ENCODE measurements around the gene GSTM1.
A peak's percentile ranks its signal among the peaks of the same experiment; 100 is the strongest.

The GSTM1 gene

GRCh38 chr1:109650609-109651008 lies 37.0 kb upstream of the GSTM1 start:
- H3K4me1 ChIP-seq (ENCODE audit: control insufficient read depth, insufficient read depth, low read length), result peaks cover 3% of the 10 kb centered on the region; the same call in 1 of the 2 replicates
- no peaks in the 10 kb centered on the region for H3K9me3 ChIP-seq (ENCODE audit: control insufficient read depth, insufficient read depth, low read depth, low read length)
- H3K27me3 ChIP-seq (ENCODE audit: control insufficient read depth, insufficient read depth, low read length), result peaks cover 24% of the 10 kb centered on the region
- H3K27ac ChIP-seq (ENCODE audit: low read depth, low read length), result no peak overlapping the region
- H3K9ac ChIP-seq (ENCODE audit: low read length), result no peak overlapping the region
- H3K4me3 ChIP-seq (ENCODE audit: low read depth, low read length), result no peak overlapping the region
- no peaks in the 10 kb centered on the region for H3K36me3 ChIP-seq (ENCODE audit: control insufficient read depth, insufficient read depth, low read length)

GRCh38 chr1:109652402-109652801 lies 35.2 kb upstream of the GSTM1 start:
- no peaks in the 10 kb centered on the region for H3K36me3 ChIP-seq (ENCODE audit: control insufficient read depth, insufficient read depth, low read length)
- no peaks in the 10 kb centered on the region for H3K9me3 ChIP-seq (ENCODE audit: control insufficient read depth, insufficient read depth, low read depth, low read length)

GRCh38 chr1:109653306-109653705 lies 34.3 kb upstream of the GSTM1 start:
- Histone ChIP-seq H3K4me1 (ENCODE audit: control insufficient read depth, insufficient read depth, low read length) (peaks cover 3% of the 10 kb centered on the region; the same call in 1 of the 2 replicates), H3K9ac (ENCODE audit: low read length) (no peak overlapping the region), H3K9me3 (ENCODE audit: control insufficient read depth, insufficient read depth, low read depth, low read length) (no peaks in the 10 kb centered on the region), H3K27me3 (ENCODE audit: control insufficient read depth, insufficient read depth, low read length) (peaks cover 24% of the 10 kb centered on the region), H3K36me3 (ENCODE audit: control insufficient read depth, insufficient read depth, low read length) (no peaks in the 10 kb centered on the region), H3K27ac (ENCODE audit: low read depth, low read length) (no peak overlapping the region), H3K4me3 (ENCODE audit: low read depth, low read length) (no peak overlapping the region)

More at GRCh38 chr1:109652402-109652801, 35.2 kb upstream of the GSTM1 start:
- Histone ChIP-seq H3K4me3 (ENCODE audit: low read depth, low read length) (no peak overlapping the region), H3K27me3 (ENCODE audit: control insufficient read depth, insufficient read depth, low read length) (peaks cover 24% of the 10 kb centered on the region), H3K27ac (ENCODE audit: low read depth, low read length) (no peak overlapping the region), H3K9ac (ENCODE audit: low read length) (no peak overlapping the region), H3K4me1 (ENCODE audit: control insufficient read depth, insufficient read depth, low read length) (peaks cover 3% of the 10 kb centered on the region; the same call in 1 of the 2 replicates)

GRCh38 chr1:109654519-109654918 lies 33.1 kb upstream of the GSTM1 start:
- H3K9ac ChIP-seq (ENCODE audit: low read length), result no peak overlapping the region
- H3K9me3 ChIP-seq (ENCODE audit: control insufficient read depth, insufficient read depth, low read depth, low read length), result no peaks in the 10 kb centered on the region
- peaks cover 24% of the 10 kb centered on the region for H3K27me3 ChIP-seq (ENCODE audit: control insufficient read depth, insufficient read depth, low read length)
- peaks cover 3% of the 10 kb centered on the region; the same call in 1 of the 2 replicates for H3K4me1 ChIP-seq (ENCODE audit: control insufficient read depth, insufficient read depth, low read length)
- H3K27ac ChIP-seq (ENCODE audit: low read depth, low read length), result no peak overlapping the region
- peaks cover 4% of the 10 kb centered on the region; the same call in 1 of the 2 replicates for H3K36me3 ChIP-seq (ENCODE audit: control insufficient read depth, insufficient read depth, low read length)
- no peak overlapping the region for H3K4me3 ChIP-seq (ENCODE audit: low read depth, low read length)

GRCh38 chr1:109655615-109656519 lies 31.8 kb upstream of the GSTM1 start, which contains the start of gene GSTM4:
TSS of gene GSTM4 (plus strand) at chr1:109656099. CDS start at chr1:109656390, 291 bp downstream.
- peak within 1 kb of the TSS; percentile 96 for H3K4me3 ChIP-seq (ENCODE audit: low read depth, low read length)
- H3K36me3 ChIP-seq (ENCODE audit: control insufficient read depth, insufficient read depth, low read length), result peaks cover 4% of the 10 kb centered on the region; the same call in 1 of the 2 replicates
- H3K9me3 ChIP-seq (ENCODE audit: control insufficient read depth, insufficient read depth, low read depth, low read length), result no peaks in the 10 kb centered on the region
- peak within 1 kb of the TSS; percentile 37 for H3K9ac ChIP-seq (ENCODE audit: low read length)
- no peak within 1 kb of the TSS for H3K27ac ChIP-seq (ENCODE audit: low read depth, low read length)
- peaks cover 3% of the 10 kb centered on the region; the same call in 1 of the 2 replicates for H3K4me1 ChIP-seq (ENCODE audit: control insufficient read depth, insufficient read depth, low read length)
- peaks cover 21% of the 10 kb centered on the region for H3K27me3 ChIP-seq (ENCODE audit: control insufficient read depth, insufficient read depth, low read length)

GRCh38 chr1:109657395-109657794 lies 30.2 kb upstream of the GSTM1 start:
- Histone ChIP-seq H3K9me3 (ENCODE audit: control insufficient read depth, insufficient read depth, low read depth, low read length) (no peaks in the 10 kb centered on the region), H3K27me3 (ENCODE audit: control insufficient read depth, insufficient read depth, low read length) (peaks cover 15% of the 10 kb centered on the region), H3K36me3 (ENCODE audit: control insufficient read depth, insufficient read depth, low read length) (peaks cover 4% of the 10 kb centered on the region; the same call in 1 of the 2 replicates), H3K4me1 (ENCODE audit: control insufficient read depth, insufficient read depth, low read length) (peaks cover 3% of the 10 kb centered on the region; the same call in 1 of the 2 replicates), H3K9ac (ENCODE audit: low read length) (no peak overlapping the region), H3K4me3 (ENCODE audit: low read depth, low read length) (no peak overlapping the region), H3K27ac (ENCODE audit: low read depth, low read length) (no peak overlapping the region)

- H3K9ac ChIP-seq (ENCODE audit: low read length), result no peak overlapping the region
- no peak overlapping the region for H3K4me3 ChIP-seq (ENCODE audit: low read depth, low read length)
- H3K9me3 ChIP-seq (ENCODE audit: control insufficient read depth, insufficient read depth, low read depth, low read length), result no peaks in the 10 kb centered on the region
- H3K27me3 ChIP-seq (ENCODE audit: control insufficient read depth, insufficient read depth, low read length), result peaks cover 12% of the 10 kb centered on the region
- H3K4me1 ChIP-seq (ENCODE audit: control insufficient read depth, insufficient read depth, low read length), result peaks cover 3% of the 10 kb centered on the region; the same call in 1 of the 2 replicates
- no peak overlapping the region for H3K27ac ChIP-seq (ENCODE audit: low read depth, low read length)
- peaks cover 4% of the 10 kb centered on the region; the same call in 1 of the 2 replicates for H3K36me3 ChIP-seq (ENCODE audit: control insufficient read depth, insufficient read depth, low read length)
Measured at GRCh38 chr1:109657970-109658369, 29.6 kb upstream of the GSTM1 start.

GRCh38 chr1:109658533-109659042 lies 29.0 kb upstream of the GSTM1 start:
- H3K9ac ChIP-seq (ENCODE audit: low read length), result no peak overlapping the region
- no peaks in the 10 kb centered on the region for H3K9me3 ChIP-seq (ENCODE audit: control insufficient read depth, insufficient read depth, low read depth, low read length)
- no peak overlapping the region for H3K27ac ChIP-seq (ENCODE audit: low read depth, low read length)
- H3K4me1 ChIP-seq (ENCODE audit: control insufficient read depth, insufficient read depth, low read length), result peaks cover 3% of the 10 kb centered on the region; the same call in 1 of the 2 replicates
- H3K27me3 ChIP-seq (ENCODE audit: control insufficient read depth, insufficient read depth, low read length), result peaks cover 8% of the 10 kb centered on the region
- H3K4me3 ChIP-seq (ENCODE audit: low read depth, low read length), result no peak overlapping the region
- peaks cover 4% of the 10 kb centered on the region; the same call in 1 of the 2 replicates for H3K36me3 ChIP-seq (ENCODE audit: control insufficient read depth, insufficient read depth, low read length)

- Histone ChIP-seq H3K9me3 (ENCODE audit: control insufficient read depth, insufficient read depth, low read depth, low read length) (no peaks in the 10 kb centered on the region), H3K36me3 (ENCODE audit: control insufficient read depth, insufficient read depth, low read length) (peaks cover 4% of the 10 kb centered on the region; the same call in 1 of the 2 replicates), H3K4me1 (ENCODE audit: control insufficient read depth, insufficient read depth, low read length) (peaks cover 3% of the 10 kb centered on the region; the same call in 1 of the 2 replicates), H3K27me3 (ENCODE audit: control insufficient read depth, insufficient read depth, low read length) (peaks cover 8% of the 10 kb centered on the region), H3K4me3 (ENCODE audit: low read depth, low read length) (no peak overlapping the region), H3K9ac (ENCODE audit: low read length) (no peak overlapping the region), H3K27ac (ENCODE audit: low read depth, low read length) (no peak overlapping the region)
Measured at GRCh38 chr1:109659145-109659544, 28.5 kb upstream of the GSTM1 start.

- Histone ChIP-seq H3K27ac (ENCODE audit: low read depth, low read length) (no peak overlapping the region), H3K27me3 (ENCODE audit: control insufficient read depth, insufficient read depth, low read length) (no peaks in the 10 kb centered on the region), H3K4me3 (ENCODE audit: low read depth, low read length) (no peak overlapping the region), H3K9me3 (ENCODE audit: control insufficient read depth, insufficient read depth, low read depth, low read length) (no peaks in the 10 kb centered on the region), H3K36me3 (ENCODE audit: control insufficient read depth, insufficient read depth, low read length) (peaks cover 4% of the 10 kb centered on the region; the same call in 1 of the 2 replicates), H3K4me1 (ENCODE audit: control insufficient read depth, insufficient read depth, low read length) (peaks cover 3% of the 10 kb centered on the region; the same call in 1 of the 2 replicates), H3K9ac (ENCODE audit: low read length) (no peak overlapping the region)
Measured at GRCh38 chr1:109659997-109660690, 27.5 kb upstream of the GSTM1 start.
